ENCODE measurements around the gene MYCBPAP.

GRCh38 chr17:50480854-50481490, 27.3 kb upstream of the MYCBPAP start:
- TF ChIP-seq CTCF (IDR thresholded peaks at IDR 0.05; ENCODE audit: low read length) (no peak), EZH2 (IDR thresholded peaks at IDR 0.05; ENCODE audit: borderline replicate concordance, low read length) (no peak)
